ENCODE data around the gene TMEM106B. TPM values are rescaled to one million over a fixed set of nuclear protein-coding genes. Genes with fewer than 3 reads are reported as not detected.

Gene TMEM106B
- total RNA-seq, 2 experiments from 2014 or later: 5.6 to 9.6 TPM

DNA sequence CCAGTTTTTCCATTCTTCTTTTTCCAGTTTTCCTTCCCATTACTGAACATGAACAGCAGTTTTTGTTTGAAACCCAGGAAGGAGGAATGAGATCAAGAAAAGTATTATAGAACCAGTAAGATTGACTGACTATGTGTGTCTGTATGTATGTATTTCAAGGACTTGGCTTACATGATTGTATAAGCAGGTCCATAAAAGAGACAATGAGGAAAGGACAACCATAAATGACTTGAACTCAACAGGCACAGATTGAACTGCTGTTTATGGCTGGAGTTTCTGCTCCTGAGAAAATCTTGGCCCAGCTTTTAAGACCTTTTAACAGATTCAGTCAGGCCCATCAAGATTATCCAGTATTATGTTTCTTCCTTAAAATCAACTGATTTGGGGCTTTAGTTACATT is 39.1 kb downstream of the TMEM106B start:
- intact Hi-C loops (cut with micrococcal nuclease; ENCODE audit: unreplicated experiment): no loop called here
- Histone ChIP-seq H3K4me1 (ENCODE audit: insufficient read depth, low read length, poor library complexity, severe bottlenecking) (no peaks in the 10 kb centered on the region), H3K4me2 (ENCODE audit: low read length) (no peak overlapping the region), H3K4me3 (ENCODE audit: low read depth, low read length, poor library complexity, severe bottlenecking) (no peak overlapping the region), H3K79me2 (ENCODE audit: insufficient read depth, low read depth, low read length) (no peaks in the 10 kb centered on the region), H3K27ac (ENCODE audit: low read depth, low read length, poor library complexity, severe bottlenecking) (no peak overlapping the region), H3K9me3 (ENCODE audit: low read length) (no peaks in the 10 kb centered on the region), H3K9me2 (ENCODE audit: insufficient read depth, low read length) (no peaks in the 10 kb centered on the region), H3K36me3 (ENCODE audit: insufficient read depth, low read length) (no peaks in the 10 kb centered on the region), H2AFZ (ENCODE audit: low read length) (no peak overlapping the region), H4K20me1 (ENCODE audit: insufficient read depth, low read length) (no peaks in the 10 kb centered on the region)
- POLR2A ChIA-PET: interaction anchor here (1.9 kb wide), 1 partner anchor 9 kb away, joined by 5 read pairs; no protein-coding TSS in a partner anchor
- DNase-seq (ENCODE audit: low spot score): no peak
- BruUV-seq (replicated peaks): no TSS peak
- TF ChIP-seq CTCF (conservative IDR thresholded peaks at IDR 0.05; ENCODE audit: low read length) (no peak), EZH2phosphoT487 (IDR thresholded peaks at IDR 0.05; ENCODE audit: borderline replicate concordance, low read depth, low read length) (no peak)
- CTCF ChIA-PET (ENCODE audit: unreplicated experiment): no interaction called here

DNA sequence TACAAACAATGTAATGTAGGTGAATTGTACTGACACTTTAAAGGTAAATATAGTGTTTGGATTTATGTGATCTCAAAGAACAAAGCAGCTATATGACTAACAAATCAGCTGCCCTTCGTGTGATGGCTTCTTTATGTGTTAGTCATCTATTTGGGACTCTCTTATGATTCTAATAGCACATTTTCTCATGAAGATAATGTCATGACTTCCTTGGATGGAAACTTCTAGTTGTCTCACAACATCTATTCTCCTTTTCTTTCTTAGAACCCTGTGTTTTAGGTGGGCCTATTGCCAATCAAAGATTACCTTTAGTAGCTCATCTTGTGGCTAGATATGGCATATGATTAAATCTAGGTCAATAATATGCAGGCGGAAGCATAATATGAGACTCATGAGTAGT is 45.0 kb downstream of the TMEM106B start:
- Histone ChIP-seq H3K27ac (ENCODE audit: low read depth, low read length, poor library complexity, severe bottlenecking) (no peak overlapping the region), H3K4me1 (ENCODE audit: insufficient read depth, low read length, poor library complexity, severe bottlenecking) (no peaks in the 10 kb centered on the region), H3K36me3 (ENCODE audit: insufficient read depth, low read length) (no peaks in the 10 kb centered on the region), H3K79me2 (ENCODE audit: insufficient read depth, low read depth, low read length) (no peaks in the 10 kb centered on the region), H3K9me2 (ENCODE audit: insufficient read depth, low read length) (no peaks in the 10 kb centered on the region), H2AFZ (ENCODE audit: low read length) (no peak overlapping the region), H3K4me3 (ENCODE audit: low read depth, low read length, poor library complexity, severe bottlenecking) (no peak overlapping the region), H3K4me2 (ENCODE audit: low read length) (no peak overlapping the region), H3K9me3 (ENCODE audit: low read length) (no peaks in the 10 kb centered on the region), H4K20me1 (ENCODE audit: insufficient read depth, low read length) (no peaks in the 10 kb centered on the region)
- TF ChIP-seq EZH2phosphoT487 (IDR thresholded peaks at IDR 0.05; ENCODE audit: borderline replicate concordance, low read depth, low read length) (no peak), CTCF (conservative IDR thresholded peaks at IDR 0.05; ENCODE audit: low read length) (no peak)
- BruUV-seq (replicated peaks): no TSS peak
- no peak for DNase-seq (ENCODE audit: low spot score)
- ChIA-PET POLR2A (interaction anchor here (0.5 kb wide), 1 partner anchor 62 kb away, joined by 10 read pairs; no protein-coding TSS in a partner anchor), CTCF (ENCODE audit: unreplicated experiment) (no interaction called here)
- intact Hi-C loops (cut with micrococcal nuclease; ENCODE audit: unreplicated experiment): no loop called here

DNA sequence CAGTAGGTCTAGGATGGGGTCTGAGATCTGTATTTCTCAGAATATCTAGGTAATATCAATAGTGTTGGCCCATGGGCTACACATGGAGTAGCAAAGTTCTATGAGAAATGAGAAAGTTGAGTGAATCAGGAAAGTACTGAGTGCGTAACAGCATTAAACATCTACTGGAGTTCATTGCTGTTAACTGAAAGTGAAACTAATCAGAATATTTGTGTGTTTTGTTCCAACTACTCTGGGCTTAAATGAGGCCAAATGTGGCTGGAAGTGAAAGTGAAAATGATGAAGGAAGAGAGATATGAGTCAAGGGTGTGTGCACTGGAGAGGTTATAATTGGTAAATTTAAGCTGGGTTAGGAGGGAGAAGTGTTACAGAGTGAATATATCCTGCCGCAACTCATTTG is 46.5 kb downstream of the TMEM106B start:
- ChIA-PET POLR2A (no interaction called here), CTCF (ENCODE audit: unreplicated experiment) (no interaction called here)
- DNase-seq (ENCODE audit: low spot score): peak; percentile 8
- H3K79me2 ChIP-seq (ENCODE audit: insufficient read depth, low read depth, low read length): no peaks in the 10 kb centered on the region
- no peaks in the 10 kb centered on the region for H3K4me1 ChIP-seq (ENCODE audit: insufficient read depth, low read length, poor library complexity, severe bottlenecking)
- no peaks in the 10 kb centered on the region for H3K9me2 ChIP-seq (ENCODE audit: insufficient read depth, low read length)
- intact Hi-C loops (cut with micrococcal nuclease; ENCODE audit: unreplicated experiment): no loop called here
- peak overlapping the region; percentile 39; the same call in 1 of the 2 replicates for H3K4me2 ChIP-seq (ENCODE audit: low read length)
- H3K27ac ChIP-seq (ENCODE audit: low read depth, low read length, poor library complexity, severe bottlenecking): no peak overlapping the region
- H2AFZ ChIP-seq (ENCODE audit: low read length): peak overlapping the region; percentile 50; the same call in 1 of the 2 replicates
- TF ChIP-seq CTCF (conservative IDR thresholded peaks at IDR 0.05; ENCODE audit: low read length) (no peak), EZH2phosphoT487 (IDR thresholded peaks at IDR 0.05; ENCODE audit: borderline replicate concordance, low read depth, low read length) (no peak)
- no peaks in the 10 kb centered on the region for H3K36me3 ChIP-seq (ENCODE audit: insufficient read depth, low read length)
- H3K9me3 ChIP-seq (ENCODE audit: low read length): no peaks in the 10 kb centered on the region
- no TSS peak for BruUV-seq (replicated peaks)
- H3K4me3 ChIP-seq (ENCODE audit: low read depth, low read length, poor library complexity, severe bottlenecking): no peak overlapping the region
- no peaks in the 10 kb centered on the region for H4K20me1 ChIP-seq (ENCODE audit: insufficient read depth, low read length)

Data from OCI-LY7 (cell line).